TTC549 (cell line): ENCODE data around the gene PCSK6.

Experiments used
- FAIRE-seq: peaks from 2 replicates; lab custom pipeline; 2012; peaks lifted over from hg19 to GRCh38; lab: Jason Lieb, UNC

Gene PCSK6

DNA sequence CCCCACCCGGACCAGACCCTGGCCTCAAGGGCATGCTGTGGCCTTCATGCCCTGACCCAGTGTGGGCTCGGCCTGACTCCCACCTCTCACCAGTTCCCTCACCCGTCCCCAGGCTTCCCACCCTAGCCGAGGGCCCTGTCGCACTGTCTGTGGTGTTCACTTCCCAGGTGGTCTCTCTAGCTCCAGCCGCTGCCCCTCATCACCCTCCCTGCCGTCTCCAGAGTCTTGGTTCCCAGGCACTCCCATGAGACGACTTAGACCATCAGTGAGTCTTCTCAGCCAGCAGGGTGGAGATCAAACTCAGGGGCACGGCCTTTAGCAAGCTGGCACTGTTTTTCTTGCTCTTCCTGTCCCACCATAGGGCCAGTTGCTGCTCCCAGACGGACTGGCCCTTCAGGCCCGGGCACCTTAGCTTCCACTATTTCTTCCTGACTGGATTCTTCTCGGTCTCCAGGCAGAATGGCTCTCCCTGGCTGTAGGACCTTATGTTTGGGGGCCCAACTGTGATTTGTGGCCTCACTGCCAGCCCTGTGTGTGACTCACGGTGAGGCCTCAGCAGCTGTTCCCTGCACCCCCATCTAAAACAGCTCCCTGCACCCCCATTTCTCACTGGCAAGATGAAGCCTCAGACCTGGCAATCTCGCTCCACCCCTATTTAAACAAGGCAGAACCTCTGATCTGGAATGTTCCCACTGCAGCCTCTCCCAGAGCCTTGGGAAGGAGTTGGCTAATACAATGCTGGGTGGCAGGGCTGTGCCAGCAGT, 9.4 kb upstream of the PCSK6 start:
- FAIRE-seq: no peak

DNA sequence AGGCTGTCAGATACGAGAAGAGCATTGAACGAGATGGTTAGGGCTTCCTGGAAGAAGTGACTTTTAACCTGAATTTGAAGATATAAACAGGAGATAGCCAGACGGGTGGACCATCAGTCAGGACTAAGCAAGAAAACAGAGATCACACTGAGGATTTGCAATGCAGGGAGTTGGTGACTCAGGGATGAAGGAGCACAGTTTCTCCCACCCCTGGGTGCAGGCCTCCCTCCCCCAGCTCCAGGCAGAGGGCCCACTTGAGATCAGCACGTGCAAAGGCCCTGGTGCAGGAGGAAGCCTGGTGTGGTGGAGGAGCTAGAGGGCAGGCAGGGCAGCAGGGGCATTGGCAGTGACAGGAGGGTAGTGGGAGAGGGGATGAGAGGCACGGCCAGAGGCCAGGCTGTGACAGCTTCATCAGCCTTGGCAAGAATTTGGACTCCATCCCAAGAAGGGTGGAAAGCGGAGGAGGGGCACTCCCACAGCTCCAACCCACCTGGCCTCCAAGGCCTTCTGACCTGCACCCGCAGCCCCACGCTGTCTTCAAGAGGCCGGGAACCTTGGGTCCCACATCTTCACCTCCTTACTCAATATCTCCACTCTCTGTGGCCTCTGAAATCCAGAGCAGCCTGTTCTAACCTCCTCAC, 8.7 kb upstream of the PCSK6 start:
- no peak for FAIRE-seq

DNA sequence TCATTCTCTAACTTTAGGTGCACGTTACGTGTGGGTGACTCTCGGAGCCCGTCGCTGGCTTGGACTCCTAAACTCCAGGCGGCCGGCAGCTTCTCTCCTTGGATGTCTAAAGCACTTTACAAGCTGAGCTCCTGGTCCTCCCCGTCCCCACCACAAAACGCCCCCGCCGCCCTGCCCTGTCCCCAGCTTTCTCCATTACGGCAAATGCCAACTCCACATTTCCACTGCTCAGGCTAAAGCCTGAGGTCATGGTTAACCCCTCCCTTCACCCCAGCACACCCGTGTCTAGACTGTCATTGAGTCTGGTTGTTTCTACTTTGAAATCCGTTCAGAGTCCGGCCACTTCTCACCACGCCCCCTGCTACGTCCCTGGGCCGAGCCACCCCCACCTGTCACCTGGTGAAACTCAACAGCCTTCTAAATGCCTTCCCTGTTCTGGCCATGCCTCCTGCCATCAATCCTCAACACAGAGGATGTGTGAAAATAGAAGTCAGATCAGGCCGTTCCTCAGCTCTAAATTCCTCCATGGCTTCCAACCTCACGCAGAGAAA, 8.1 kb upstream of the PCSK6 start:
- FAIRE-seq: no peak

DNA sequence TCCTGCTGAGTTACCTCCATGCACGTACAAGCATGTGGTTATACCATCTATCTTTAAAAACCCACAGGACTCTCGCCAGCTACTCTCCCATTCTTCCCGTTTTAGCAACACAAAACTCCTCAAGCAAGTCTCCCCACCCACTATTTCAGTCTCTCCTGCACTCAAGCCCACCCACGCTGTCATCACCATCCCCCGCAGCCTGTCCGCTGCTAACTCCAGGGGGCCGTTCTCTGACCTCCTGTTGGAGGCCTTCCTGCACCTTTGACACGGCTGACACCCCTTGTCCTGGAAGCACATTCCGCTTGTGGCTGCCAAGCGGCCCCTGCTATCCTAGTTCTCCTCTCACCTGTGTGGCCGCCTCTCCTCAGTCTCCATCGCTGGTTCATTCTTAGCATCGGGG, 7.5 kb upstream of the PCSK6 start:
- no peak for FAIRE-seq

DNA sequence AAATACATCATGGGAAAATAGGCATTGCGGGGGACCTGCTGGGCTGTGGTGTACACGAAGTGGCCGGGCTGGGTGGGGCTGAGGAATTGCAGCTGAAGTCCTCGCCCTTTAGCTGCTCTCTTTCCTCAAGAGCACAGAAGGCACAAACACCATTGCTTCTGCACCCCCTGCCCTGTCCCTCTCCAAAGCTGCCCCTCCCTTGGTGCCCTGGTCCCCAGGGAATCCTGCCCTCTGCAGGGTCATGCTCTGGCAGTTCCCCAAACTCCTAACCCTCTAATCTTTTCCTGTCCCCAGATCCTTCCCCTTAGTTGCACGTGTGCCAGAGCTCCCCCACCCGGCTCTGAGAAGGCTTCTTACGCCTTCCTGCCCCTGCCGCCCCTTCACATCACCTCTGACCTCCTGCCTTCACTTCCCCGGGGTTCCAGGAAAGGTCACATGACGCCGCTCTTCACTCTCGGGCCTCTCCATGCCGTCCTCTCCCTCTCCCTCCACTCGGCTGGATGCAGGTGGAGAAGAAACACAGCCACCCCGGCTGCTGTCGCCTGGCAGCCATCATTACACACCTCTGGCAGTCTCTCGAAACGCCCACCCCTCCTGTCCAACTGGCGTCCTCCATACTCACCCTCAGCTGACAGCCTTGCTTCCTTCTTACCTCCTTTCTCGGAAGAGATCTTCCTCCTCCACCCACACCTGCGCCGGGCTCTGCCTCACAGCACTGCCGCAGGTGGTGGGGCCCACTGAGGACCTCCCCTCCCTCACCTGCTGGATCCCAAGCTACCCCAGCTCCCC, 6.9 kb upstream of the PCSK6 start:
- FAIRE-seq: no peak

DNA sequence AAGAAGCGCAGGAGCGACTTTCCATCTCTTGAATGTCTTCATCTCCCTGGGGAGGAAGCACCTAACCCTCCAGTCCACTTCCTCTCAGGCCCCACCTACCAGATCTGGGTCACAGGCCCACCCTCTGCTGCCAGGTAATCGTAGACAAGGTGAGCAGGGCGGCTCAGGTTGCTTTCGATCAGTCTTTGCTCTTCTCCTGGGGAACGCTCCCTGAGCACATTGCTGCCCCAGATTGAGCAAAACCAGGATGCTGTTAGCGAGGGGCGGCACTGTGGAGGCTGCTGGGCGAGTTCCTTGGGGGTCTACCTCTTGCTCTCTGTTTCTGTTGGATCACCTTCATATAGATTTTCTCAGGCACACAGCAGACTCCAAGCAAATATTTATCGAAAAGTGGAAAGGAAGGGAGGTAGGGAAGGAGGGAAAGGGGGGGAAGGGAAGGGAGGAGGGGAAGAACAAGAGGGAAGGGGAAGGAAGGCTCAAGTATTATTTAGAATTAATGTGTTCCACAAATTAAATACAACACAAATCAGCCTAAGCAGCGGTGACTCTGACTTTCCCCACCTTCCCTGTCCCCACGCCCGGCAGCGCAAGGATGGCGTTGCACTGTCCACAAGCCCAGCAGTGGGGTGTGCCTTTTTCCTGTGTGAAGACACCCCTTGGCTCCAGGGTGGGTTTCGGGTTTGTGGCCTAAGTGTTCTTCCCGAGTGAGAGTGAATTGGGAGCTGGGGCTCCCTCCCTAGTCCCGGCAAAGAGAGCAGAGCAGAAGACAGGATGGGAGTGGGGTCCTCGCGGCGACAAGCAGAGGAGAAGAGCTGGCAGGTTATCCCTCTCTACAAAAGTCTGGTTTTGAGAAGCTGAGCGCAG, 6.1 kb upstream of the PCSK6 start:
- no peak for FAIRE-seq

DNA sequence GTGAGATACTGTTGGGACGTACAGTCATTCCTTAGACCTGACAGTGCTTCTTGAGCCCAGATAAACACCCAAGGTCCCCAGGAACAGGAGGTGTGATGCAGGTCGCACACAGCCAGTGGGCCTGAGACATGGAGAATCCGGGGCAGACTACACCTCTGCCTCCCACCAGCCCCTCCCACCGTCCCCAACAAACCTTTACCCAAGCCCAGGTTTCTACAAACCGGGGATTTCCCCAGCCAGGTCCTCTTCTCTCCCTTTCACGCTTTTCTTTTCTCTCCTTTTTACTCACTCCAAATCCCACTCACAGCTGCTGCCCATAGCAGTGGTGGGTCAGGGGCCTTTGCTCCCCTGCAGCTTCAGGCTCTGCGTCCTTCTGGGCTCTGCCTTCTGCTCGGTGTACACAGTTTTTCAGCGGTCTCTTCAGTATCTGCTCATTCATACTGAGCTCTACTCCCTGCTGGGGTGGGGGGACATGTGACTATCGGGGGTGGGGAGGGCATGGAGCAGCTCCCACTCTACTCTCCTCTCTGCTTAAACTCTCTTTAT, 4.8 kb upstream of the PCSK6 start:
- no peak for FAIRE-seq

DNA sequence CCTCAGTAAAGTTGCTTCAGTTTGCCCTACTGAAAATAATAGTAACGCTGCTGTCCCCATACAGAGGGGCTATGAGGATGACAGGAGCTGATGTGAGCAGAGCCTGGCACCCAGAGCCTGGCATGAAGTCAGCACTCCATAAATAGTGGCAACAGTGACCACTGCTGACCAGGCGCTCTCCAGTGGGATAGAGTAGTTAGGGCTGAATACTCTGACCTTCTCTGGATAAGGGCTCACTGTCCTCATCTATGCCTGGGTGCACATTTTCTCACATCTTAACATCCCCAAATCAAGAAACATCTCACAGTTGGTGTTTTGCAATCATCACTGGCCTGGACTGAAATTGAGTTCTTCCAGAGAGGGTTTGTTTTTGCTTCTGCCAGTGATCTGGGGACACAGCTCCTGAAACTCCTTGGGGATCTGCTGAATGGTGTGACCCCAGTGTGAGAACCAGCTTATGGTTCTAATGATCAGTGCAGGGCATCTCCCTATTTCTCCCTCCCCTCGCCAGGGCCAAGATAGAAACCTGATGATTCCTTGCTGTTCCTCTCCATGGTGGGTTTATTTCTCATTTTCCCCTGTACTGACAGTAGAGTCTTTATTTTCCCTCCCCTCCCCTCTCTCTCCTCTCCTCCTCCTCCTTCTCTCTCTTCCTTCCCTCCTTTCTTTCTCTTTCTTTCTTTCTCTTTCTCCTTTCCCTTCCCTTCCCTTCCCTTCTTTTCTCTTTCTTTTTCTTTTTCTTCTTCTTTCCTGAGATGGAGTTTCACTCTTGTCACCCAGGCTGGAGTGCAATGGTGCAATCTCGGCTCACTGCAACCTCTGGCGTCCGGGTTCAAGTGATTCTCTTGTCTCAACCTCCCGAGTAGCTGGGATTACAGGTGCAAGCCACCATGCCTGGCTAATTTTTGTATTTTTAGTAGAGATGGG, 3.5 kb upstream of the PCSK6 start:
- FAIRE-seq: no peak

DNA sequence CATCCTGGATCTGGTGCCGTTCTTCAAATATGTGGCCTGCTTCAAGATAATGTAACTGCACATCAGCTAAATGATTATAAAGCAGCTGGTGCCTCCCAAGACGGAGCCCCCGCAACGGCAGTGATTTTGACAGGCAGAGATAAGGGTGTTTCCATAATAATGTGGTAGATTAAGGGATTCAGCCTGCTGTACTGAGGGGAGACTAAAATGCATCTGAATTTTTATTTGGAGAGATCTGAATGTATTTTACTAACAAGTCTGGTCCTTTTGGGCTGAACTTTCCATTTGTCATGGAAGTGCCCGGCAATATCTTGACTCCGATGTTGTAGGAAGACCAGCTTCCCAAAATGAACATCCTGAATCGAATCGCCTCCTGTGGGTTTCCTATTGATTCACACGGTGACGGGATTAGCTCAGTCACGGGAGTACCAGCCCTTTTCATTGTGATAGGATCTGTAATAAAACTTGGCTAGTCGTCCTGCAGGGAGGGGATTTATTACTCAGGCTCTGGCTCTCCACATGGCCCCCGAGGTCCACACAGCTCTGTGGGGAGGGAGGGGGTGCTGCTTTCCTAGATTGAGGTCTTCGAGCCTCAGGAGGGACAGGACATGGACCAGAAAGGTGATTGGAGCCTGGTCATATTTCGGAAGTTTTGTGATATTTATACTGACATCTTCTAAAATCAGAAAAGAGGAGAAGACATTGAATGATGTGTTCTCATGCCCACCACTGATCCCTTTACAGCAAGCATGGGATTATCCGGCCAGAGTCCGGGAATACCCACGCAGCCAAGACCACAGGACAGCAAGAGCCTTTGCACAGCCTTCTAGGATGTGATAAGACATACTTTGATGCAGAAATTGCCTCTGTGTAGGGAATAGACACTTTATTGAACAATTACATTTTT, 2.5 kb upstream of the PCSK6 start:
- no peak for FAIRE-seq

DNA sequence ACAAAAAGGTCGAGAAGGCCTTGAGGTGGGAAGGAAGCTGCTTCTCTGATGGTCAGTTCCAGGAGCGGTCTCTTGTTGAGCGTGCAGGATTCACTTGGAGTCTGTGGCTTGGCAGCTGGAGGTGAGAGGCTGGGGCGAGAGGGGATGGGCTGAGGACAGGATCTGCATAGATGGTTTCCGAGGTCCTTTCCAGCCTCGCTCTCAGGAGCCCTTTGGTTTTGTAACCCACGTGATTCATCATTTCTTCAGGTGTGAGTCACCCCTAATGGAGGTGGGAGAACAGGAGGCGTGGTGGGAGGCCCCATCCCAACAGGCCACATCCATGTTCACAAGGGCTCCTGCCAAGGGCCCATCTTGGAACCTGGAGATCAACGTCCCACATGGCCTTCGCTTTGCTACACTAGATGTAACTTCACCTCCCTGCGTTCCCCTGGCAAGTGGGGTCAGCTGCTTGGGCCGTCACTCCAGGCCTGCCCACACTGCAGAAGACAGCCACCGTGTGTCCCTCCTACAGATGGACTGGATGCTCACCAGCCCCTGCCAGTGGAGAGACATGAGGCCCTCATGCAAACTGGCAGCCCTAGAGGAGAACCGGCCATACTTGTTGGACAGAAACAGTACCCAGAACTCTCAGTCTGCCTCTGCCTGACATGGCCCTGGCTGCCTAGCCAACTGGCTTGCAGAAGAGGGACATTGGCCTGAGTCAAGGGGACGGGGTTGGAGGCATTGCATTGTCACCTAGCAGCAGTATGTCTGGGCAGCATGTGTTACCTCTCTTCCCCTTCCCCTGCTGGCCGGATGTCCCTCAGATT, 1.6 kb upstream of the PCSK6 start:
- no peak for FAIRE-seq

DNA sequence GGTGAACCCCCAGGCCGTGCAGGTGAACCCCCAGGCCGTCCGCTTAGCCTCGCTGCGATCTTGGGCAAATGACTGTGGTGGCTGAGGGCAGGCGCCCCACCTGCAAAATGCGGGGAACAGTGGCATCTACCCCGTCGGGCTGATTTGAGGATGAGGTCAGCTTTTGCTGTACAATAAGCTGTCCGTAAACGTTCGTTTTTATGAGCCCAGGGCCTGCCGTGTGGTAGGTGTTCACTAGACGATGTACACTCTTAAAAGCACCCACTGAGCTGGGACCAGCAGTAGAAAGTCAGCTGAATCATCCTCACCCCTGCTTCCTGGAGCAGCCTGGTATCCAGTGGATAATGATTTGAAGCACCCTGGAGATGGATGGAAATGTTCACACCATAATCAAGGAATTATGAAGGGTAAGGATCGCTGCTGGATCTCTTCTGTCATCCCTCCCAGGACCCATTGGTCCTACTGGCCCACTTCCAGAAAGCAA, 943 bp upstream of the PCSK6 start:
- FAIRE-seq: no peak

DNA sequence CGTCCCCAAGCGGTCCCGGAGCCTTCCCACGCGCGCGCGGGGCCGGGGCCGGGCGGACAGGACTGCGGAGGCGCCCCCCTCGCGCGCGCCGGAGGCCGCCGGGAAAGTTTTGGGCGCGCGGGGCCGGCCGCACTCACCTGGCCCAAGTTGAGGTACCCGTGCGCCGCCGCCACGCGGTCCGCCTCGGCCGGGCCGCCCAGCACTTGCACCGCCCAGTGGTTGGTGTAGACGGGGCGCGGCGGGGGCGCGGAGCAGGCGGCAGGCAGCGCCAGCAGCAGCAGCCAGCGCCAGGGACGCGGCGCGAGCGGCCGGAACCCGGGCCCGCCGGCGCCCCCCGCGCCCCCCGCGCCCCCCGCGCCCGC, 289 bp downstream of the PCSK6 start:
- no peak for FAIRE-seq

DNA sequence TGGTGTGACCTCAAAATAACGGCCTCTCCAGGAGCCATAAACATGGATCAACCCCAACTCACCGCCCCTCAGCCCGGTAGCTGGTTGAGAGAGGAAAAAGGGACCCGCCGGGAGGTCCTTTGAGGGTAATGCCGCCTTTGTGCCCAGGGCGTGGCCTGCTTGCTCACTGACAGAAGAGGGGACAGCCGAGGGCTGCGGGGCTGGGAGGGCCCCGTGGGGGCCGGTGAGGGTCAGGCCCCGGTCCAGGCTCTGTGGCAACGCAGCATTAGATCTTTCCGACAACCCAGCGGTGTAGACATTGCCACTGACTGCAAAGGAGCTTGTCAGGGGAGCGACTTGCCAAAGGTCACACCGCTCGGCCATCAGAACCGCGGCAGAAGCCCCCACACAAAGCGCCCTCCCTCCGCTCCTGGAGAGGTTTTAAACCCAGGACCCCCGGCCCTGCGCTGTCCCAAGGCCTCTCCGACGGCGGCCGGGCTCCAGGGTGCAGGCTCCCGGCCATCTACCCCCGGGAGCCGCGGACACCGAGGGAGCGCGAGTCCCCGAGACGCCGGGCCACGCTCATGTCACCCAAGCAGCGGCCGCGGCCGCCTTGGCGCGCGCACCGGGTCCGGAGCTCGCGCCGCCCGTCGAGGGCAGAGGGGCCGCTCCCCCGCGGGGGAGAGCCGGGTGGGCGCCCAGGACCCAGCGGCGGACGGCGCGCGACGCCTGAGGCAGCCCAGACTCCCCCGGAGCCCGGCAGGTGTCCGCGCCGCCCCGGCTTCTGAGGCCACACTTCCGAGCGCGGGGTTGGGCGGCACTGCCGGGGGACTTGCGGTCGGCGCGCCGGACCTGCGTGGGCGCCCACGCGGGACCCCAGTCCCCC, 975 bp downstream of the PCSK6 start:
- FAIRE-seq: no peak

DNA sequence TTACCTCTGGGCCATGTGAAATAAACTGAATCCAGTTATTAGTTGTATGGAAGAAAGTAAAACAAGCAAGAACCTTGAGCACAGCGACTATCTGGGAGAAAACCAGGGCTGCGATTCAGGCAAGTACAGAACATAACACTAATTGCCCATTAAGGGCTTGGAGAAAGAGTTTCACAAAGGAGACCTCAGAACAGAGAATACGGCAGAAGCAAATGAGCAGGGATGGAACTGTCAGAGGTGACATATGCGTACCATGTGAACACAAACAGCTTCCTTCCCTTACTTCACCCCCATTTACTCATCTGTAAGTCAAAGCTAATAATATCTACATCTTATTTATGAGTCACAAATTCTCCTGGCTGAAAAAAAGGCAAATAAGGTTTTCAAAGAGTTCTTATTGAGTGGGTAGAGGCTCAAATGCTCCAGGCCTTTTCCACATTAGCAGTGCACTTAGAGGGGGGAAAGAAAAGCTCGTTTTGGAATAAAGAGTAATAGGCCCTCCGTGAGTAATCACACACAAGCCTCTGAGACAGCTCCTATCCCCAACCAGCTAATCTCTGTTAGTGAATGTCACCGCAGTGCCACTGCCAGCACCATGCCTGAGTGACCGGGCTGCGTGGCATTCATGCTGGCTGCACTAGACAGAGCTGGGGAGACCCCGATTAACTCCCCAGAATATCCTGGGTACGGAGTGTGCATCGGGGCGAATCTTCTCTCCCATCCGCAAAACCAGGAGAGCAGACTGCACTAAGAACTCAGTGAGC, 2.6 kb downstream of the PCSK6 start:
- FAIRE-seq: no peak

DNA sequence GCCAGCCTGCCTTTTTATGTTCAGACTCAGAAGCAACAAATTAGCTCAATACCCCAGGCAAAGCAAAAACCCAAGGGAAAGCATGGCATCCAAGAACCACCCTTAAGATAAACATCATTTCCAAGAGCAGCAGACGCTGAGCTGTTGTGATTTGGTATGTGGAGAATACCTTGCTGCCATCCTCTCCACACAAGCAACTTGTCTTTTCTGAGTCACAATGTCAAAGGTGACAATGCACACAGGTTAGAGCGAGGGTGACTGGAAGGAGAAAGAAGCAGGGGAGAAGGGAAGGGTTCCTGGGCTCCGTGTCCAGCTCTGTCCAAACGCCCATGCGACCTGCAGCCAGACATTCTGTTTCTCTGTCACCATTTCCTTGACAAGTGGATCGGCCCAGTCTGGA, 6.0 kb downstream of the PCSK6 start:
- FAIRE-seq: no peak

DNA sequence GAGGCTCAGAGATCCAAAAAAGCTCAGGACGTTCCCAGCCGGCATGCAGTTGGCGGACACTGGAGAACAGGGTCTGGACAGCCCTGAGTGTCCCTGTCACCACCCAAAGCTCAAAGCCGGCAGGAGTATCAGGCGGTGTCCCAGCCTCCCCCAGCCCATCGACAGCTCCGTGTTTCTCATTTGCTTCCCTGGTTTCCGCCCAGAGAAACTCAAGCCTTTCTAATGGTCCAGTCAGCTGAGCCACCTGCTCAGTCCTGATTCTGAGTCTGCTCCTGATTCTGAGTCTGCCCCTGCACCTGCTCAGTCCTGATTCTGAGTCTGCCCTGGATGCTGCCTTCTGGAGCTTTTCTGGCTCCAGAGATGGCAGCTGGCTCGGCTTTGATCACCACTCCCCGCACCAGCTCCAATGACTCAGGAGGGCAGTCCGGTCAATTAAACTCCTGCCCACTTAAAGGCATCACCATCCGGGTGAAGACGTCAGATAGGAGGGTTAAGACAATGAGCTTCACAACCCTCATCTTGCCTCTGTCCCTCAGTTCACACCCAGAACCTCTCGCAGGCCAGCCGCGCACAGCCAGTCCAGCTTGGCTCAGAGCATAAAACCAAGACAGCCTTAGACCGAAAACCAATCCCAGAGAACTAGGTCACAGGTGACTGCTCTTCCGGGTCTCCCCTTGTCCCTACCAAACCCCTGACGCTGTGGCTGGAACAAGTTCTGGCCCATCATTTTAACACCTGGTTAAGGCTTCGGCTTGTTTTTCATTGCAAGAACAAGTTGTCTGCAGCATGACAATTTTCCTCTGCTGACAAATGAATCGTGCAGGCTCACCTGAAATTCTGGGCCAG, 6.8 kb downstream of the PCSK6 start:
- FAIRE-seq: no peak
